Astrocyte of the spinal cord (primary cell): ENCODE results near the gene GRK4.

Experiments
- DNase-seq: peaks from one replicate; pipeline ENCODE4 v3.0.0; 2011; ENCODE audit warnings: low read depth, low spot score
- H3K4me3 ChIP-seq: 2 replicates; pipeline ENCODE4 v1.5.1; 2011; ENCODE audit warnings: low read depth, mild to moderate bottlenecking, low read length, moderate library complexity
- in situ Hi-C: cut with HindIII; loops from 2 replicates; pipeline ENCODE4 v1.10.0; 2017; ENCODE audit warnings: low sequenced_read_pairs
- TF ChIP-seq, protein P1 (sequence below): IDR thresholded peaks from 2 replicates; pipeline ENCODE4 v1.5.1; 2012; ENCODE audit warnings: low read depth, mild to moderate bottlenecking, low read length, inconsistent platforms

GRK4 gene

DNA sequence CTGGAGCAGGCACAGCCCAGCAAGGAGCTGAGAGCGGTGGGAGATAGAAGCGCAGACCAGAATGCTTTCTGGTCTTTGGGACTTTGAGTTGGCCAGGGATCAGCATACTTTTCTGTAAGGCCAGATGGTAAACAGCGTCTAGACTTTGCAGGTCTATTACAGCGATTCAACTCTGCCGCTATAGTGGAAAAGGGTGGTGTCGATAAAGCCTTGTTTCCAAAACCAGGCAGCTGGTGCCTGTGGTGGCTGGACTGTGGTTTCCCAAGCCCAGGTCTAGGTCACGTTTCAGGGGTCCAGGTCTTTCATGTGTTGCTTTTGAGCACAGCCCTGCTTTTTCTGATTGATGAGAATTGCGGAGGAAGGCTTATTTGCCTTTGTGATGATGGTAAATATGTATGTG lies 70.9 kb downstream of the GRK4 start:
- DNase-seq: no peak
- no peak overlapping the region for H3K4me3 ChIP-seq
- in situ Hi-C loops: no loop called here
- TF ChIP-seq, protein P1, sequence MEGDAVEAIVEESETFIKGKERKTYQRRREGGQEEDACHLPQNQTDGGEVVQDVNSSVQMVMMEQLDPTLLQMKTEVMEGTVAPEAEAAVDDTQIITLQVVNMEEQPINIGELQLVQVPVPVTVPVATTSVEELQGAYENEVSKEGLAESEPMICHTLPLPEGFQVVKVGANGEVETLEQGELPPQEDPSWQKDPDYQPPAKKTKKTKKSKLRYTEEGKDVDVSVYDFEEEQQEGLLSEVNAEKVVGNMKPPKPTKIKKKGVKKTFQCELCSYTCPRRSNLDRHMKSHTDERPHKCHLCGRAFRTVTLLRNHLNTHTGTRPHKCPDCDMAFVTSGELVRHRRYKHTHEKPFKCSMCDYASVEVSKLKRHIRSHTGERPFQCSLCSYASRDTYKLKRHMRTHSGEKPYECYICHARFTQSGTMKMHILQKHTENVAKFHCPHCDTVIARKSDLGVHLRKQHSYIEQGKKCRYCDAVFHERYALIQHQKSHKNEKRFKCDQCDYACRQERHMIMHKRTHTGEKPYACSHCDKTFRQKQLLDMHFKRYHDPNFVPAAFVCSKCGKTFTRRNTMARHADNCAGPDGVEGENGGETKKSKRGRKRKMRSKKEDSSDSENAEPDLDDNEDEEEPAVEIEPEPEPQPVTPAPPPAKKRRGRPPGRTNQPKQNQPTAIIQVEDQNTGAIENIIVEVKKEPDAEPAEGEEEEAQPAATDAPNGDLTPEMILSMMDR: no peak

DNA sequence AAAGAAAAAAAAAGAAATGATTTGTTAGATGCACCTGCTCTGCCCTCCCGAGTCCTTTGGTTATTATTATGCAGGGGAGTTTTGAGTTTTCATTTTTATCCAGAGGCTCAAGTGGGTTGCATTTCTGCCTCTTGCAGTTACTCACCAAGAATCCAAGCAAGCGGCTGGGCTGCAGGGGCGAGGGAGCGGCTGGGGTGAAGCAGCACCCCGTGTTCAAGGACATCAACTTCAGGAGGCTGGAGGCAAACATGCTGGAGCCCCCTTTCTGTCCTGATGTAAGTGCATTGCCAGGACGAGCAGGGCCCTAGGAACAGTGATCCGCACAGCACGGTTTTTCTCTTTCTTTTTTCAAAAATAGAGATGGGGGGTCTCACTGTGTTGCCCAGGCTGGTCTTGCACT lies 71.9 kb downstream of the GRK4 start:
- no peak for DNase-seq
- in situ Hi-C loops: no loop called here
- no peak overlapping the region for H3K4me3 ChIP-seq
- TF ChIP-seq, protein P1: no peak

DNA sequence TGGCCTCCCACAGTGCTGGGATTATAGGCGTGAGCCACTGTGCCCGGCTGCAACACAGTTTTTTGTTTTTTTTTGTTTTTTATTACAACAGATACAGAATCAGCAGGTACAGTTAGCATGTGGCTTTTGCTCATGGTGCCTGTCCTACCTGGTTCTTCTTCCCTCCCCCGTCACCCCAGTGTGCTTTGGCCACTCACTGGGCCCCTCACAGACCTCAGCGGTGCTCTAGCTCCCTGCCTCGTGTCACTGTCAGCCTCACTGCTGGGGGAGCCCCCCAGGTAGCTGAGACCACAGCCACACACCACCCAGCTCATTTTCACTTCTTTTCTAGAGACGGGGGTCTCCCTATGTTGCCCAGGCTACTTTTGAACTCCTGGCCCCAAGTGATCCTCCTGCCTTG lies 72.3 kb downstream of the GRK4 start:
- TF ChIP-seq, protein P1: no peak
- no peak for DNase-seq
- in situ Hi-C loops: no loop called here
- no peak overlapping the region for H3K4me3 ChIP-seq

DNA sequence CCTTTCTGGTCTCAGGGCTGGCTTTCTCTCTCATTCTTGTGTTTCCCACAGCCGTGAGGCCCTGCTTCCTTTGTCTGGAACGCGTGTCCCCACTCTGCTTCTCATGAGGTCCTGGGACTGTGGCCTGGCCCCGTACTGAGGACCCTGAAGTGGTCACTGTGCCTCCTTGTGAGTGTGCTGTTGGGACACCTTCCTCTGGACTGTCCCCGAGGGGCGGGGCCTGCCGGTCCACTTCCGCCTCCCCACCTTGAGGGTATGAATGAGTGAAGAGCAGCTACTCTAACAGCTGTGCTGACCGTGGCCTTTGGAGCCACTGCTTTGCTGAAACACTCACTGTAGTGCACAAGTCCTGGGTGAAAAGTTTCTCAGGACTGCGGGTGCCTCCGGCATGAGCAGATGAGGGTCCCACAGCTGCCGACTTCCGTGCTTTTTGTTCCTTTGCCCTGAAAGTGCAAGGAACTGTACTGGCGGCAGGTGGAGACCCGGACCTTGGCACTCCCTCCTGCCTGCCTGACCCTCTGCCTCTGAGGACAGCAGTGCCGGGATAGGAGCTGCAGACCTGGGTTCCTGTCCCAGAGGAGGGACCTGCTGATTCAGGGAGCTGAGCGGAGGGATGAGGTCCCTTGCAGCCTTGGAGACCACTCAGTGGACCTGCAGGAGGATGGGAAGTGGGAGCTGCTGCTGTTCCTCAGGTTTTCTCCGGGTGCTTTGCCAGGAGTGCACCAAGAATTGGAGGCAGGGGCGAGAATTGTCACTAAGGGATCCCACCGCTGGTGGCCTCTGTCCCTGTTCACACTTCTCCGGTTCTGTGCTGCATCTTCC lies 73.0 kb downstream of the GRK4 start:
- in situ Hi-C loops: no loop called here
- TF ChIP-seq, protein P1: no peak
- no peak for DNase-seq
- H3K4me3 ChIP-seq: no peak overlapping the region

DNA sequence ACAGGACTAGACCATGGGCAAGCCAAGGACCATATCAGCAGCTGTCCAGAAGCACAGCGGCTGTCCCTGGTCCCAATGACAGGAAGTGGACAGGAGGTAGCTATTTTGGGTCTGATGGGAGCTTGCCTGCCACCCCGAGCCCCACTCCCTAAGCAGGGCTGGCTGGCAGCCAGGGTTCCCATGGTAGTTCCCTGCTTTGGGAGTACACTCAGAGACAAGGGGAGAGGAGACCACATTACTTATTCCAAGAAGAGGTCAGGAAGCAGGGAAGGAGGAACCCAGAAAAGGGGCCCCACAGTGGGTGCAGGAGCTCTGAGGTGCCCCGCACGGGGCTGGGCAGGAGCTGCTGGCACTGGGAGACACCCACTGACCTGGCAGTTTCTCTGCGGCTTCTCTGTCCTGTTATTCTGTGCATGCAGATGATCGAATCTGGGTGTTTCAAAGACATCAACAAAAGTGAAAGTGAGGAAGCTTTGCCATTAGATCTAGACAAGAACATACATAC lies 74.6 kb downstream of the GRK4 start:
- no peak for DNase-seq
- TF ChIP-seq, protein P1: no peak
- peak overlapping the region; percentile 5 for H3K4me3 ChIP-seq
- in situ Hi-C loops: no loop called here

DNA sequence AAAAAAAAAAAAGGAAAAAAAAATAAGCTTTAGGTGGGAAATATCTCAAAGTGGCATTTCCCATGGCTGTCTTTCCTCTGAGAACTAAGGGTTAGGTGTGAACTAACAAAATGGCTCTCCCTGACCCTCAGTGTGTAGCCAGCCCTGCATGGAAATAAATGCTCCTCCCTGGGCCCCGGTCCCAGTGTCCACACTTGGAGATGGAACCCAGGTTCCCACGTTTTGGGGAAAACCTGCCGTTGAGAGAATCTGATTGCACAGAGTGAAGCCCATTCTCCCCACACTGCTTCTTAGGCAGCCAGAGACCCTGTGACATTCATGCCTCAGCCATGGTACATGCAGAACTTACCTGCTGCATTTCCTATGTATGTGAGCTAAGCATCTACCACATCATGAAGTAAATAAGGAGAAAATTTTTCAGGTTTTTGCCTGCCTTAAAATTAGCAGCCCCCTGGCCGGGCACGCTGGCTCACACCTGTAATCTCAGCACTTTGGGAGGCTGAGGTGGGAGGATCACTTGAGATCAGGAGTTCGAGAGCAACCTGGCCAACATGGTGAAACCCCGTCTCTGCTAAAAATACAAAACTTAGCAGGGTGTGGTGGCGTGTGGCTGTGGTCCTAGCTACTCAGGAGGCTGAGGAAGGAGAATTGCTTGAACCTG lies 76.5 kb downstream of the GRK4 start:
- DNase-seq: no peak
- TF ChIP-seq, protein P1: no peak
- H3K4me3 ChIP-seq: no peak overlapping the region
- in situ Hi-C loops: no loop called here
